NB4 (cell line): ENCODE results near the gene ZNF594.

Experiments used
- DNase-seq: peaks from one replicate; pipeline ENCODE4 v3.0.0; 2010; ENCODE audit warnings: low read depth
- H3K4me3 ChIP-seq: one replicate; pipeline ENCODE4 v1.5.1; 2011; ENCODE audit warnings: mild to moderate bottlenecking, low read depth, low read length, moderate library complexity
- MYC ChIP-seq: IDR thresholded peaks from 2 replicates; pipeline ENCODE4 v1.6.1; 2011; ENCODE audit warnings: low read depth, low read length
- POLR2A ChIP-seq: IDR thresholded peaks from 2 replicates; pipeline ENCODE4 v1.6.1; 2011; ENCODE audit warnings: mild to moderate bottlenecking; ENCODE audit not compliant: insufficient read length; ENCODE audit errors: extremely low read depth
- TF ChIP-seq, protein P1 (sequence below): IDR thresholded peaks from 2 replicates; pipeline ENCODE4 v1.6.1; 2011; ENCODE audit warnings: low read depth, low read length
- TF ChIP-seq, protein P2 (sequence below): IDR thresholded peaks from one replicate; pipeline ENCODE4 v1.5.1; 2012; ENCODE audit warnings: low read depth, low read length

ZNF594 gene

DNA sequence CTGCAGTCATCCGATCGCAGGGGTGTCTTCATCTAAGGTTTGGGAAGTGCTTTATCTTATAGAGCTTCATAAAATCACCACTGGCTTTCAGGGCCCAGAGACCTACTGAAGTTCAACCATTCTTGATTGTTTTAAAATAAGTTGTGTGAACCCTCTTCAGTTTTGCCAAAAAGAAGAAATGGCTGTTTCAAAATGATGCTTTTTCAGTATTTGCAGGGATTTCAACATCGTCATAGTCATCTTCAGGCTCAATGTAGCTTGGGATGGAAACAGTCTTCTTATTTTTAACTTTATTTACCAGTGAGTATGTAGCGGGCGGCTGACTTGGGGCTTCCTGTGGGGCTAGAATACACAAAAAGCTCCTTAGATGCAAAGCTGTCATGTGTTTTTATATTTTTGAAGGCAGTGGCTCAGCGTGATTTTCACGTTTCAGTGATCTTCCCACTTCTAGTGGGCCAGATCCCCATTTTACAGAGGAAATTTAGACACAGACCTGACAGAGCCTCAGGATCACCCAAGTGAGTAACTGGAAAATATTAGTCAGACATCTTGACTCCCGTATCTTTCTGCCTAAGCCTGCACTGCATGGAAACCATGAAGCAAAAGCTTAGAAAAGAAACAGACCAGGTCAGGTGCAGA, 19.1 kb upstream of the ZNF594 start:
- no peak for DNase-seq
- no peak overlapping the region for H3K4me3 ChIP-seq
- TF ChIP-seq, protein P1, sequence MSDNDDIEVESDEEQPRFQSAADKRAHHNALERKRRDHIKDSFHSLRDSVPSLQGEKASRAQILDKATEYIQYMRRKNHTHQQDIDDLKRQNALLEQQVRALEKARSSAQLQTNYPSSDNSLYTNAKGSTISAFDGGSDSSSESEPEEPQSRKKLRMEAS = no peak
- no peak for TF ChIP-seq POLR2A
- TF ChIP-seq, protein P2, sequence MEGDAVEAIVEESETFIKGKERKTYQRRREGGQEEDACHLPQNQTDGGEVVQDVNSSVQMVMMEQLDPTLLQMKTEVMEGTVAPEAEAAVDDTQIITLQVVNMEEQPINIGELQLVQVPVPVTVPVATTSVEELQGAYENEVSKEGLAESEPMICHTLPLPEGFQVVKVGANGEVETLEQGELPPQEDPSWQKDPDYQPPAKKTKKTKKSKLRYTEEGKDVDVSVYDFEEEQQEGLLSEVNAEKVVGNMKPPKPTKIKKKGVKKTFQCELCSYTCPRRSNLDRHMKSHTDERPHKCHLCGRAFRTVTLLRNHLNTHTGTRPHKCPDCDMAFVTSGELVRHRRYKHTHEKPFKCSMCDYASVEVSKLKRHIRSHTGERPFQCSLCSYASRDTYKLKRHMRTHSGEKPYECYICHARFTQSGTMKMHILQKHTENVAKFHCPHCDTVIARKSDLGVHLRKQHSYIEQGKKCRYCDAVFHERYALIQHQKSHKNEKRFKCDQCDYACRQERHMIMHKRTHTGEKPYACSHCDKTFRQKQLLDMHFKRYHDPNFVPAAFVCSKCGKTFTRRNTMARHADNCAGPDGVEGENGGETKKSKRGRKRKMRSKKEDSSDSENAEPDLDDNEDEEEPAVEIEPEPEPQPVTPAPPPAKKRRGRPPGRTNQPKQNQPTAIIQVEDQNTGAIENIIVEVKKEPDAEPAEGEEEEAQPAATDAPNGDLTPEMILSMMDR = no peak
- TF ChIP-seq MYC = no peak

DNA sequence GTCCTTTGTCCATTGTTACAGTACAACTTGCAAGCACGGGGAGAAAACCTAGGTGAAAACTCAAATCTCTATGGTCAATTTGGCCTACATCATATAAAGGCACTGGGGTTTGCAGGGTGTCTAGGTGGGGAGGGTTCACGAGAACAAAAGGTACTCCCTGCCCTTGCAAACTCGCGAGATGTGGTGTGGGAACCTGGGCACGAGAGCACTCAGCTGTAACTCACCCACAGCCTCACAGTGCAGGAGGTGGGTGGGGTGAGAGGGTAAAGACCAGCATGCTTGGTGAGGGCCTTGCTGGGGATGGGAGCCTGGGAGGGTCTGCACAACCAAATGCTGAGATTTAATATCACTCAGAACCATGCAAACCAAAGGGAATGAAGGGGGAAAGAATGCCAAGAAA, 18.4 kb upstream of the ZNF594 start:
- DNase-seq = no peak
- no peak overlapping the region for H3K4me3 ChIP-seq
- TF ChIP-seq, protein P2 = no peak
- no peak for TF ChIP-seq POLR2A
- TF ChIP-seq MYC = no peak
- TF ChIP-seq, protein P1 = no peak

DNA sequence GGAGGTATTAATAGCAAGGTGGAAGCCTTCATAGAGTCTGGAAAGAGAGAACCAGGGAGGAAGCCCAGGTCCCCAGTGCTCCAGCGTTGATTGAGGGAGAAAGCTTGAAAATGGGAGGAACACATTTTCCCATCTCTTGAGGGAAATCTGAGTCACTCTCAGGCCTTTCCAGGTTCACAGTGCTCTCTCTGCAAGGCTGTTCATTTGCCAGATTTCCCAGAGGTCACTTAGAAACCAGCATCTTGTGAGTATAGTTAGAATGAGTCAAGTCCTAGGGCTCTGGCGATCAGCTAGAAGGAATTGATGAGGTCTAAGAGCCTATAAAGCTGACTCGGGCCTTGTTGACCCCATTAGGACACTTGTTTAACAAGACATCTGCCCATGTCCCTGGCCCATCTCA, 17.7 kb upstream of the ZNF594 start:
- TF ChIP-seq POLR2A (no peak), MYC (no peak)
- TF ChIP-seq, protein P1 = no peak
- TF ChIP-seq, protein P2 = no peak
- H3K4me3 ChIP-seq = no peak overlapping the region
- DNase-seq = no peak

DNA sequence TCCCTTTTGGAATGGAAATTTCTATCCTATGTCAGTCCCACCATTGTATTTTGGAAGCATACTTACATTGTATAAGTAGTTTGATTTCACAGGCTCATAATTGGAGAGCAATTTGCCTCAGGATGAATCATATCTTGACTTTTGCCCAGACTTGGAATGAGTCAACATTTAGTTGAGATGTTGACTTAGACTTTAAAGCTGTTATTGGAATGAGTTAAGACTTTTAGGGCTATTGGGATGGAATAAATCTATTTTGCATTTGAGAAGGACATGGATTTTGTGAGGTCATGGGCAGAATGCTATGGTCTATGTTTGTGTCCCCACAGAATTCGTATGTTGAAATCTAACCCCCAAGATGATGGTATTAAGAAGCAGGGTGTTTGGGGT, 12.2 kb upstream of the ZNF594 start:
- no peak overlapping the region for H3K4me3 ChIP-seq
- DNase-seq = no peak
- TF ChIP-seq MYC = no peak
- TF ChIP-seq, protein P1 = no peak
- TF ChIP-seq, protein P2 = no peak
- TF ChIP-seq POLR2A = no peak

DNA sequence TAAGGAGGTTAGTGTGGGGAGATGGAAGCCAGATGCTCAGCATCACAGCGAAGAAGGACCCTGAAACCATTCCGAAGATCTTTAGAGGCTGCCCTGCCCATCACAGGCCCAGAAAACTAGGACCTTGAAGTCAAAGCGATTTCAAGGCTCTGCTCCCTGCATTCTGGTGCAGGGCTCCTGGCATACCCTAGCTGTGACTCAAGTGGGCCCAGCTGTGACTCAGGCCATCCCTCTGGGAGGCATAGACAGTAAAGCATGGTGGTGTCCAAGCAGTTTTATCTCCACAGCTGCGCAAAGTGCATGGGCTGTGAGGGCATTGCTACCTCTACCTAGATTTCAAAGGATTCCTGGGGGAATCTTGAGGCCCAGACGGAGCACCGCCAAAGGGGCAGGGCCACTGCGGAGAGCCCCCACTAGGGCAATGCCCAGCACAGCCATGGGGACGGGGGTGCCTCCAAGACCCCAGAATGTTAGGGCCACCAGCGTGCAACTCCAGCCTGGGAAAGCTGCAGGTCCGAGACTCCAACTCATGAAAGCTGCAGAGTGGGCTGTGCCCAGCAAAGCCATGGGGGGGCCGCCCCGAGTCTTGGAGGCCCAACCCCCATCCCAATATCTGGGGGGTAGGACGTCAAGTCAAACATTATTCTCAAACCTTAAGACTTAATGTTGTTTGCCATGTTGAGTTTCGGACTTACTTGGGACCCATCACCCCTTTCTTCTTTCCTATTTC, 11.7 kb upstream of the ZNF594 start:
- no peak overlapping the region for H3K4me3 ChIP-seq
- no peak for DNase-seq
- TF ChIP-seq POLR2A (no peak), MYC (no peak)
- TF ChIP-seq, protein P1 = no peak
- TF ChIP-seq, protein P2 = no peak
